GM23338 (cell line): ENCODE measurements around the gene RFPL2. TPM values are rescaled to one million over a fixed set of nuclear protein-coding genes. Genes with fewer than 3 reads are reported as not detected.

Source experiments
- ATAC-seq: fragments of 200-7000 bp; cut with Tn5 transposase; 3 replicates; pipeline ENCODE4 v1.9.1; 2020
- DNase-seq: peaks from one replicate; pipeline ENCODE4 v3.0.0-alpha.2; 2015; ENCODE audit warnings: low spot score
- H2AFZ ChIP-seq: fragments of 200-600 bp; sonication (generic); 2 replicates; pipeline ENCODE4 v1.8.0; 2016; ENCODE audit warnings: antibody characterized with exemption, mild to moderate bottlenecking, moderate library complexity
- H3F3A ChIP-seq: fragments of 200-600 bp; sonication (generic); replicated peaks from 2 replicates; pipeline ENCODE4 v1.8.0; 2017; ENCODE audit warnings: antibody characterized with exemption, mixed run types, low read depth
- H3K27ac ChIP-seq: fragments of 200-600 bp; sonication (generic); 2 replicates; pipeline ENCODE4 v1.6.1; 2016; ENCODE audit warnings: low read depth
- H3K27me3 ChIP-seq: fragments of 200-600 bp; sonication (generic); 2 replicates; pipeline ENCODE4 v1.8.0; 2016; ENCODE audit warnings: mild to moderate bottlenecking, mixed run types, moderate library complexity; ENCODE audit not compliant: insufficient read depth
- H3K36me3 ChIP-seq: fragments of 200-600 bp; sonication (generic); 2 replicates; pipeline ENCODE4 v1.8.0; 2016; ENCODE audit warnings: mild to moderate bottlenecking; ENCODE audit not compliant: insufficient read depth
- H3K4me1 ChIP-seq: fragments of 200-600 bp; sonication (generic); 2 replicates; pipeline ENCODE4 v1.8.0; 2016; ENCODE audit warnings: mild to moderate bottlenecking, moderate library complexity; ENCODE audit not compliant: insufficient read depth
- H3K4me2 ChIP-seq: fragments of 200-600 bp; sonication (generic); 2 replicates; pipeline ENCODE4 v1.7.1; 2017; ENCODE audit warnings: mixed run types
- H3K4me3 ChIP-seq: fragments of 200-600 bp; sonication (generic); 2 replicates; pipeline ENCODE4 v1.6.1; 2016; ENCODE audit warnings: mixed run types
- H3K79me2 ChIP-seq: fragments of 200-600 bp; sonication (generic); replicated peaks from 2 replicates; pipeline ENCODE4 v1.8.0; 2017; ENCODE audit warnings: mild to moderate bottlenecking; ENCODE audit not compliant: insufficient read depth
- H3K9me2 ChIP-seq: fragments of 200-600 bp; sonication (generic); 2 replicates; pipeline ENCODE4 v1.8.0; 2017; ENCODE audit not compliant: insufficient read depth
- H4K20me1 ChIP-seq: fragments of 200-600 bp; sonication (generic); replicated peaks from 2 replicates; pipeline ENCODE4 v1.8.0; 2017; ENCODE audit warnings: mild to moderate bottlenecking; ENCODE audit not compliant: insufficient read depth
- H3K27ac Mint-ChIP-seq: 2 replicates; pipeline ENCODE4 v1.8.0; 2020; ENCODE audit warnings: inconsistent platforms, mild to moderate bottlenecking, moderate library complexity, mixed read lengths
- H3K27me3 Mint-ChIP-seq: 3 replicates; pipeline ENCODE4 v1.8.0; 2022; ENCODE audit warnings: low read depth, mild to moderate bottlenecking, moderate library complexity, mixed read lengths, inconsistent platforms; ENCODE audit not compliant: insufficient read depth, poor library complexity
- H3K36me3 Mint-ChIP-seq: 3 replicates; pipeline ENCODE4 v1.8.0; 2021; ENCODE audit warnings: low read depth, mild to moderate bottlenecking, inconsistent platforms, moderate library complexity, mixed read lengths
- H3K4me1 Mint-ChIP-seq: 3 replicates; pipeline ENCODE4 v1.8.0; 2020; ENCODE audit warnings: mild to moderate bottlenecking, inconsistent platforms, mixed read lengths
- H3K4me3 Mint-ChIP-seq: 3 replicates; pipeline ENCODE4 v1.8.0; 2021; ENCODE audit warnings: moderate library complexity, mild to moderate bottlenecking, inconsistent platforms, mixed read lengths
- H3K9me3 Mint-ChIP-seq: 3 replicates; pipeline ENCODE4 v1.8.0; 2020; ENCODE audit warnings: moderate library complexity, mild to moderate bottlenecking, inconsistent platforms, mixed read lengths
- CREB1 ChIP-seq: fragments of 250-450 bp; sonication (Bioruptor Pico); IDR thresholded peaks from 2 replicates; pipeline ENCODE4 v1.5.0; 2020; ENCODE audit warnings: low read depth, mild to moderate bottlenecking, moderate library complexity
- EZH2phosphoT487 ChIP-seq: fragments of 200-600 bp; sonication (generic); IDR thresholded peaks from one replicate; pipeline ENCODE4 v1.8.1; 2018; ENCODE audit warnings: antibody characterized with exemption; ENCODE audit not compliant: unreplicated experiment
- NANOG ChIP-seq: IDR thresholded peaks from 2 replicates; pipeline ENCODE4 v1.6.1; 2016; ENCODE audit warnings: antibody characterized with exemption, borderline replicate concordance
- STAT1 ChIP-seq: IDR thresholded peaks from one replicate; pipeline ENCODE4 v1.6.1; 2016; ENCODE audit warnings: antibody characterized with exemption; ENCODE audit not compliant: unreplicated experiment
- ZNF114 ChIP-seq: fragments of 250-450 bp; sonication (Bioruptor Pico); IDR thresholded peaks from 2 replicates; pipeline ENCODE4 v1.5.0; 2020; ENCODE audit warnings: mild to moderate bottlenecking, moderate library complexity
- polyA plus RNA-seq: library from polyadenylated mRNA; unstranded; fragments of >200 nt; fragmentation: Nextera tagmentation; extraction: Ambion mirVana; gene quantifications from 2 replicates; pipeline ENCODE4 v1.2.1, GENCODE V29; 2016
- total RNA-seq: library from RNA; depleted of rRNA; stranded (reverse); fragments of >200 nt; shearing (Covaris generic); gene quantifications from 2 replicates; pipeline ENCODE4 v1.2.3, GENCODE V29; 2014
- TF ChIP-seq, protein P1 (sequence below): fragments of 250-450 bp; sonication (Bioruptor Pico); IDR thresholded peaks from 2 replicates; pipeline ENCODE4 v1.5.0; 2020; ENCODE audit warnings: mild to moderate bottlenecking, moderate library complexity

RFPL2 gene
- total and polyA plus RNA-seq, 2 experiments from 2014 or later, result 0.45 TPM; not detected in 1

DNA sequence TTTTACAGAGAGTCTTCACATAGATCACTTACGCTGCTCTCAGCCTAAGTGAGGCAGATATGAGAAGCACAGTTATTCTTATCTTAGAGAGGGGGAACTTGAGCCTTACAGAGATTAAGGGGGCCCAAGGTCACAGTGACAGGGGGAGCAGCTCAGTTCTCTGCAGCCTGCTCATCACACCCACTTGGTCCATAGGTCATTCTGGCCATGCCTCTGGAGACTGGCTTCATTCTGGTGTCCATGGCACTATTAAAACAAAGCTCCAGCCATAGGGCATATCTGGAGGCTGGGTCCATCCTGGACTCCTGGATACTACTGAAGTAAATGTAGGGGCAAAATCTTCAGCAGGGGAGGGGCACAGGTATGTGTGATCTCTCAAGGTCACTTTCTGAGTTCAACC is 44.4 kb upstream of the RFPL2 start:
- Histone ChIP-seq H3K9me2 (0 out of 2 replicates have a peak, but pooled peaks cover 2% of the 10 kb centered on the region), H3K4me1 (no peaks in the 10 kb centered on the region), H3F3A (no peaks in the 10 kb centered on the region), H3K79me2 (no peaks in the 10 kb centered on the region), H3K27me3 (no peaks in the 10 kb centered on the region; the same call in 1 of the 2 replicates), H2AFZ (no peak overlapping the region), H3K27ac (no peak overlapping the region), H3K36me3 (no peaks in the 10 kb centered on the region), H4K20me1 (no peaks in the 10 kb centered on the region), H3K4me3 (no peak overlapping the region), H3K4me2 (no peak overlapping the region)
- Mint-ChIP-seq H3K4me3 (no peak overlapping the region), H3K4me1 (no peaks in the 10 kb centered on the region), H3K9me3 (peaks cover 3% of the 10 kb centered on the region; the same call in 1 of the 3 replicates), H3K27ac (no peak overlapping the region), H3K36me3 (no peaks in the 10 kb centered on the region), H3K27me3 (peaks cover 5% of the 10 kb centered on the region)
- ATAC-seq (no peak), DNase-seq (no peak)
- TF ChIP-seq ZNF114 (CRISPR knock-in tag) (no peak), EZH2phosphoT487 (no peak), STAT1 (no peak), CREB1 (CRISPR knock-in tag) (no peak), NANOG (no peak)
- TF ChIP-seq, protein P1, sequence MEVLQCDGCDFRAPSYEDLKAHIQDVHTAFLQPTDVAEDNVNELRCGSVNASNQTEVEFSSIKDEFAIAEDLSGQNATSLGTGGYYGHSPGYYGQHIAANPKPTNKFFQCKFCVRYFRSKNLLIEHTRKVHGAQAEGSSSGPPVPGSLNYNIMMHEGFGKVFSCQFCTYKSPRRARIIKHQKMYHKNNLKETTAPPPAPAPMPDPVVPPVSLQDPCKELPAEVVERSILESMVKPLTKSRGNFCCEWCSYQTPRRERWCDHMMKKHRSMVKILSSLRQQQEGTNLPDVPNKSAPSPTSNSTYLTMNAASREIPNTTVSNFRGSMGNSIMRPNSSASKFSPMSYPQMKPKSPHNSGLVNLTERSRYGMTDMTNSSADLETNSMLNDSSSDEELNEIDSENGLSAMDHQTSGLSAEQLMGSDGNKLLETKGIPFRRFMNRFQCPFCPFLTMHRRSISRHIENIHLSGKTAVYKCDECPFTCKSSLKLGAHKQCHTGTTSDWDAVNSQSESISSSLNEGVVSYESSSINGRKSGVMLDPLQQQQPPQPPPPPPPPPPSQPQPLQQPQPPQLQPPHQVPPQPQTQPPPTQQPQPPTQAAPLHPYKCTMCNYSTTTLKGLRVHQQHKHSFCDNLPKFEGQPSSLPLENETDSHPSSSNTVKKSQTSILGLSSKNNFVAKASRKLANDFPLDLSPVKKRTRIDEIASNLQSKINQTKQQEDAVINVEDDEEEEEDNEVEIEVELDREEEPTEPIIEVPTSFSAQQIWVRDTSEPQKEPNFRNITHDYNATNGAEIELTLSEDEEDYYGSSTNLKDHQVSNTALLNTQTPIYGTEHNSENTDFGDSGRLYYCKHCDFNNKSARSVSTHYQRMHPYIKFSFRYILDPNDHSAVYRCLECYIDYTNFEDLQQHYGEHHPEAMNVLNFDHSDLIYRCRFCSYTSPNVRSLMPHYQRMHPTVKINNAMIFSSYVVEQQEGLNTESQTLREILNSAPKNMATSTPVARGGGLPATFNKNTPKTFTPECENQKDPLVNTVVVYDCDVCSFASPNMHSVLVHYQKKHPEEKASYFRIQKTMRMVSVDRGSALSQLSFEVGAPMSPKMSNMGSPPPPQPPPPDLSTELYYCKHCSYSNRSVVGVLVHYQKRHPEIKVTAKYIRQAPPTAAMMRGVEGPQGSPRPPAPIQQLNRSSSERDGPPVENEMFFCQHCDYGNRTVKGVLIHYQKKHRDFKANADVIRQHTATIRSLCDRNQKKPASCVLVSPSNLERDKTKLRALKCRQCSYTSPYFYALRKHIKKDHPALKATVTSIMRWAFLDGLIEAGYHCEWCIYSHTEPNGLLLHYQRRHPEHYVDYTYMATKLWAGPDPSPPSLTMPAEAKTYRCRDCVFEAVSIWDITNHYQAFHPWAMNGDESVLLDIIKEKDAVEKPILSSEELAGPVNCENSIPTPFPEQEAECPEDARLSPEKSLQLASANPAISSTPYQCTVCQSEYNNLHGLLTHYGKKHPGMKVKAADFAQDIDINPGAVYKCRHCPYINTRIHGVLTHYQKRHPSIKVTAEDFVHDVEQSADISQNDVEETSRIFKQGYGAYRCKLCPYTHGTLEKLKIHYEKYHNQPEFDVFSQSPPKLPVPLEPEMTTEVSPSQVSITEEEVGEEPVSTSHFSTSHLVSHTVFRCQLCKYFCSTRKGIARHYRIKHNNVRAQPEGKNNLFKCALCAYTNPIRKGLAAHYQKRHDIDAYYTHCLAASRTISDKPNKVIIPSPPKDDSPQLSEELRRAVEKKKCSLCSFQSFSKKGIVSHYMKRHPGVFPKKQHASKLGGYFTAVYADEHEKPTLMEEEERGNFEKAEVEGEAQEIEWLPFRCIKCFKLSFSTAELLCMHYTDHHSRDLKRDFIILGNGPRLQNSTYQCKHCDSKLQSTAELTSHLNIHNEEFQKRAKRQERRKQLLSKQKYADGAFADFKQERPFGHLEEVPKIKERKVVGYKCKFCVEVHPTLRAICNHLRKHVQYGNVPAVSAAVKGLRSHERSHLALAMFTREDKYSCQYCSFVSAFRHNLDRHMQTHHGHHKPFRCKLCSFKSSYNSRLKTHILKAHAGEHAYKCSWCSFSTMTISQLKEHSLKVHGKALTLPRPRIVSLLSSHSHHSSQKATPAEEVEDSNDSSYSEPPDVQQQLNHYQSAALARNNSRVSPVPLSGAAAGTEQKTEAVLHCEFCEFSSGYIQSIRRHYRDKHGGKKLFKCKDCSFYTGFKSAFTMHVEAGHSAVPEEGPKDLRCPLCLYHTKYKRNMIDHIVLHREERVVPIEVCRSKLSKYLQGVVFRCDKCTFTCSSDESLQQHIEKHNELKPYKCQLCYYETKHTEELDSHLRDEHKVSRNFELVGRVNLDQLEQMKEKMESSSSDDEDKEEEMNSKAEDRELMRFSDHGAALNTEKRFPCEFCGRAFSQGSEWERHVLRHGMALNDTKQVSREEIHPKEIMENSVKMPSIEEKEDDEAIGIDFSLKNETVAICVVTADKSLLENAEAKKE (CRISPR knock-in tag), result no peak

DNA sequence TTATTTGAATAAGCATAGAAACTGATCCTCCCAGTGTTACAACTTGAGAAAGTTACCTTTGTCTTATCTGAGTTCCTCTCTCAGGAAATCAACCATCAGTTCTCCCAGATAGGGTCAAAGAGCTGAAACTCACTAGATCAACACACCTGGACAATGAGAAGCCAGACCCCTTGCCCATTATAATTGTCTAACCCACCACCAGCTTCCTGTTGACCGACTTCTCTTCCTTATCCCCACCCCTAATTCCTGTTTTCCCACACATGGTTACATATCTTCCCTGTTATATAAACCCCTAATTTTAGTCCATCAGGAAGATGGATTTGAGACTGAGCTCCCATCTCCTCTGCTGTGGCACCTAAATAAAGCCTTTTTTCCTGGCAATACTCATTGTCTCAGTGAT is 43.4 kb upstream of the RFPL2 start:
- no peak overlapping the region for H3K4me2 ChIP-seq
- H3K9me2 ChIP-seq, result 0 out of 2 replicates have a peak, but pooled peaks cover 2% of the 10 kb centered on the region
- H4K20me1 ChIP-seq, result no peaks in the 10 kb centered on the region
- Mint-ChIP-seq H3K27ac (no peak overlapping the region), H3K36me3 (no peaks in the 10 kb centered on the region), H3K27me3 (peaks cover 5% of the 10 kb centered on the region), H3K4me1 (no peaks in the 10 kb centered on the region), H3K4me3 (no peak overlapping the region), H3K9me3 (peaks cover 3% of the 10 kb centered on the region; the same call in 1 of the 3 replicates)
- no peaks in the 10 kb centered on the region for H3F3A ChIP-seq
- H3K4me1 ChIP-seq, result no peaks in the 10 kb centered on the region
- H3K79me2 ChIP-seq, result no peaks in the 10 kb centered on the region
- no peaks in the 10 kb centered on the region; the same call in 1 of the 2 replicates for H3K27me3 ChIP-seq
- H3K27ac ChIP-seq, result no peak overlapping the region
- no peak overlapping the region for H2AFZ ChIP-seq
- DNase-seq, result no peak
- no peak overlapping the region for H3K4me3 ChIP-seq
- H3K36me3 ChIP-seq, result no peaks in the 10 kb centered on the region
- ATAC-seq, result no peak
- TF ChIP-seq, protein P1 (CRISPR knock-in tag), result no peak
